Endometrium (tissue), 2 donors: ENCODE data around the gene C6orf47.
"Not testable (repeated sequence)": the region's sequence is repeated elsewhere in the genome, so short reads cannot be mapped to it uniquely, and the experiment has no call there.

ENCODE experiments used
- FAIRE-seq: peaks from 2 replicates; lab custom pipeline; 2012; peaks lifted over from hg19 to GRCh38; lab: Jason Lieb, UNC
- donor health status: control.
- donor health status: control.

Gene C6orf47, protein sequence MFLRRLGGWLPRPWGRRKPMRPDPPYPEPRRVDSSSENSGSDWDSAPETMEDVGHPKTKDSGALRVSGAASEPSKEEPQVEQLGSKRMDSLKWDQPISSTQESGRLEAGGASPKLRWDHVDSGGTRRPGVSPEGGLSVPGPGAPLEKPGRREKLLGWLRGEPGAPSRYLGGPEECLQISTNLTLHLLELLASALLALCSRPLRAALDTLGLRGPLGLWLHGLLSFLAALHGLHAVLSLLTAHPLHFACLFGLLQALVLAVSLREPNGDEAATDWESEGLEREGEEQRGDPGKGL

DNA sequence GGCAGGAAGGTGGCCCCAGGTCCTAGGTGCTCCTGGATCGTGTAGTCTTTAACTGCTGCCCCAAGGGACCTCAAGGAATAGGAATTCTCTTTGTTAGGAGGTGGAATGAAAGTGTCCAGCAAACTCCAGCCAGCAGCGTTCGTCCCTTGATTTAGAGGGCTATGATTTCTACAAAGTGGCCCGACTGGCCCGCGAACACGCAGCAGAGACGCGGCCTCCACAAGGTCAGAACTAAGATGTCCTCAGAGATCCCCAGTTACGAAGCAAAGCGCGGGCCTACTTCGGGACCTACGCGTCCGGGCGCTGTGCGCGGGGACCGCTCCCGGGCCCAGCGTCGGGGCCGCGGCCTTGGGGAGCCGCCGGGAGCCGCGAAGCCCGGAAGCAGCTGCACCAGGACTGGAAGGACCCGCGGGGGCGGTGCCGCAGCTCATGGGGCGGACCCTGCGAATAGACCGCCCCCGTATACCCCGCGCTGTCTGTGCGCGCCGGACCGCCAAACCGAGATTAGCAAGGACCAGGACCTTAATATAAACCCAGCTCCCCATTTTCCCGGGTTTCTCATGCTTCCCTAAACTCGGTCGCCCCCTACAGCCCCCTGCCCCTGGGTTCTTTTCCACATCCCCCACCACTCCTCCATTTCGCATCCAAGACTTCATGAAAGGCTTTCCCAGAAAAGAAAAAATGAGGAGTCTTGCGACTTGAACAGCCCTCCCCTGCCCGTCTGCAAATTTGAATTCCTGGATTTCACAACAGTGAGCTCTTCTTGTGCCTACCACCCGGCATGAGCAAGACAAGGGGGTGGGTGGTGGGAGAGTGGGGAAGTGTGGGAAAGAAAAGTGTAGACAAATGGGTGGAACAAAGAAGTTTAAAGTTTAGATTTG, at the start of gene C6orf47:
TSS of gene C6orf47 (minus strand) at position 398 of the 881 bp plus-strand sequence. CDS start 831 bp downstream, outside the sequence.
- FAIRE-seq, result no peak

DNA sequence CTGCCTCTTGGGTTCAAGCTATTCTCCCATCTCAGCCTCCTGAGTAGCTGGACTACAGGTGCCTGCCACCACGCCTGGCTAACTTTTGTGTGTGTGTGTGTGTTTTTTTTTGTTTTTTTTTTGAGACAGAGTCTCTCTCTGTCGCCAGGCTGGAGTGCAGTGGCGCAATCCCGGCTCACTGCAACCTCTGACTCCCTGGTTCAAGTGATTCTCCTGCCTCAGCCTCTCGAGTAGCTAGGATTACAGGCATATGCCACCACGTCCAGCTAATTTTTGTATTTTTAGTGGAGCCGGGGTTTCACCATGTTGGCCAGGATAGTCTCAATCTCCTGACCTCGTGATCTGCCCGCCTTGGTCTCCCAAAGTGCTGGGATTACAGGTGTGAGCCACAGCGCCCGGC, 48.6 kb upstream of the C6orf47 start:
- FAIRE-seq, result not testable (repeated sequence)

DNA sequence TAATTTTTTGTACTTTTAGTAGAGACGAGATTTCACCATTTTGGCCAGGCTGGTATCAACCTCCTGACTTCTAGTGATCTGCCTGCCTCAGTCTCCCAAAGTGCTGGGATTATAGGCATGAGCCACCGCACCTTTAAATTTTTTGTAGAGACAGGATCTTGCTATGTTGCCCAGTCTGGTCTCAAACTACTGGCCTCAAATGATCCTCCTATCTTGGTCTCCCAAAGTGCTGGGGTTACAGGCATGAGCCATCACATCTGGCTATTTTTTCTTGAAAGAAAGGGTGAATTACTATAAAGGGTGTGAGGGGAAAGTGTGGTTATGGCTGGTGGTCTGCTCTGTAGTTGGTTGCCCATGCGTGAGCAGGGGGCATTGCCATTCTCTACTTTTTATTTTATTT, 47.6 kb upstream of the C6orf47 start:
- no peak for FAIRE-seq

DNA sequence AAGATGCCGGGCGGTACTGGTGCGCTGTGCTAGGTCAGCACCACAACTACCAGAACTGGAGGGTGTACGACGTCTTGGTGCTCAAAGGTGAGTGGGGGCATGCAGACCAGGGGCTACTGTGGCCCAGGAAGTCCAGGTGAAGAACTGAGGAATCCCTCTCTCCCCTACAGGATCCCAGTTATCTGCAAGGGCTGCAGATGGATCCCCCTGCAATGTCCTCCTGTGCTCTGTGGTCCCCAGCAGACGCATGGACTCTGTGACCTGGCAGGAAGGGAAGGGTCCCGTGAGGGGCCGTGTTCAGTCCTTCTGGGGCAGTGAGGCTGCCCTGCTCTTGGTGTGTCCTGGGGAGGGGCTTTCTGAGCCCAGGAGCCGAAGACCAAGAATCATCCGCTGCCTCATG, 47.1 kb upstream of the C6orf47 start:
- no peak for FAIRE-seq

DNA sequence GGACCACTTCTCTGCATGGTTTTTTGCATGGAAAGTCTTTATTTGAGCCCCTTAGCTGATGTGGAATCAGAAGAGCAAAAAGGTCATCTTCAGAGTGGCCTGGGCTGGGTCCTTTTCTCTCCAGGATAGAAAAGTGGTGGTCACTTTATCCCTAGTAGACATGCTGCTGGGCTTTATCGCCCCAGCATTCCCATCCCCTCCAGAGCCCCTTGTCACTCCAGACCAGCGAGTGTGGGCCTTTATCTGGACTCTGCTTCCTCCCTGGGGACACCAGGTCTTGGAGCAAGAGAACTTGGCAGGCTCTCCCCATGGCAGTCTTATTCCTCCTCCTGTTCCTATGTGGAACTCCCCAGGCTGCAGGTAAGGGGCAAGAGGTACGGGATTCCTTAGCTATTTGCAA, 46.0 kb upstream of the C6orf47 start, which contains the start of gene LY6G6F:
TSS of gene LY6G6F (plus strand) at position 268 of the 400 bp plus-strand sequence. CDS start at position 309, 41 bp downstream.
- no peak for FAIRE-seq

DNA sequence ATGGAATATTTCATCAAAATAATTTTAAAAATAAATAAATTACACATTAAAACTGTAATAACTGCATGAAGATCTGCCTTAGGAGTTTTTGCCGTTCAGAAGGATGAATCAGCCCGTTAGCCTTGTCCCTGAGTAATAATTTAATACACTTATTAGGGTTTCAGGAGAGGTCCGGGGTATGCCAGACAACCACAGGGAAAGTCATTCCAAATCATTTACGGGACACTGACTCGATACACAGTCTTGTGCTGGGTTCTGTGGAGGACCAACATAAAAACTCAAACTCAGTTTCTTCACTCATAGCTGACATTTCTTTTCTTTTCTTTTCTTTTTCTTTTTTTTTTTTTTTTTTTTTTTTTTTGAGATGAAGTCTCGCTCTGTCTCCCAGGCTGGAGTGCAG, 45.4 kb upstream of the C6orf47 start:
- FAIRE-seq, result no peak

DNA sequence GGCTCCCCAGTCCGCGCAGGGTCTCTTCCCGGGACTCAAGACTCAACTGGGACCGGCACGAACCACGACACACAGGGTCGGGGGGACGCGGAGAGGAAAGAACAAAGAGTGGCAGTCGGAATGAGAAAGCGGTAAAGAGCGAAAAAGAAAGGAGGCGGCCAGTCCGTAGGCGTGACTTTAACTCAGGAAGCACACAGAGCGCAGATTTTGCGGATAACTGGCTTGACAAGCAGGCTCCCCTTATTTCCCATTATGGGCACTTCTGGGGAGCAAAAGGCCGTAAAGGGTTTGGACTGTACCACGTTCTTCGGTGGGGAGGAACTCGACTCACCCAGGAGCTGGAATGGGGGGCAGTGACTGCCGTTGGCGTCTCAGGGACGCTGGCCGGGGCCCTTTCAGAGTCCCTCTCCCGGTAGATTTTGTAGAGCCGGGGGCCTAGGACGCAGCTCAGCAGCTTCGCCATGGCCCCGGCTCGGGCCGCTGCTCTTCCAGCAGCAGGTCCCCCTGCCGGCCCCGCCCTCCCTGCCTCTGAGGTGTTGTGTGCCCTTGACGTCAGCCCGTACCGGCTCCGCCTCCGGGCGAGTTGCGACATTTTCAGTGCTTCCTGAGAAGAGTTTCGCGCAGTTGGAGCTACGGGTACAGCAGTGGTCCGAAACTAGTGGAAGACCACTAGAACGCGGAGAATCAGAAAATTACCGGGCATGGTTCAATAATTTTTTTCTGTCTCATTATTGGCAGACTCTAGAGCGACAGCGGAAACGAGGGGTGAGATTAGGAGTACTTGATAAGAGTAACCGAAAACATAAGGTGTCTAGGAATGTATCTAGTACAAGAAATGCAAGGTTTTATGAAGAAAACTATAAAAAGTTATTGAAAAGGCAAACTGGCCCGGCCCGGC, 42.5 kb upstream of the C6orf47 start, which contains the start of gene ABHD16A:
TSS of gene ABHD16A (minus strand) at position 506 of the 898 bp plus-strand sequence. CDS start at position 463, 43 bp downstream.
- peak; percentile 90 for FAIRE-seq

DNA sequence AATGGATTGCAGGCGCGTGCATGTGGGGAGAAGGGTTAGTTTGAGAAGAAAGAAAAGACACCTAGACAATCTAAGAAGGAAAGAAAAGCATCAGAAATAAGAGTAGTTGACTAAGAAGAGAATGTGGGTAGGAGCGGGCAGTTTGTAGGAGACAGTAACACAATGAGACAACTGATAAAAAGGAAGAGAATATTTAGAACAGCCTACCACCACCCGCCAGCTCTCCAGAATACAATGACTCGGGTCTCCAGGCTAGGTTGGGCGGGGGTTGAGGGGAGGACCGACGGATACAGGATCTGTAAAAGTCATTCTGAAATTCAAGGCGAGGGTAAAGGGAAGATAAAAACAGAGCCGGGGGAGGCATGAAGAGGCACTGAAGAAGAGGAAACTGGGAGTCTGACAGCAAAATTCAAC, 41.8 kb upstream of the C6orf47 start:
- FAIRE-seq, result no peak

DNA sequence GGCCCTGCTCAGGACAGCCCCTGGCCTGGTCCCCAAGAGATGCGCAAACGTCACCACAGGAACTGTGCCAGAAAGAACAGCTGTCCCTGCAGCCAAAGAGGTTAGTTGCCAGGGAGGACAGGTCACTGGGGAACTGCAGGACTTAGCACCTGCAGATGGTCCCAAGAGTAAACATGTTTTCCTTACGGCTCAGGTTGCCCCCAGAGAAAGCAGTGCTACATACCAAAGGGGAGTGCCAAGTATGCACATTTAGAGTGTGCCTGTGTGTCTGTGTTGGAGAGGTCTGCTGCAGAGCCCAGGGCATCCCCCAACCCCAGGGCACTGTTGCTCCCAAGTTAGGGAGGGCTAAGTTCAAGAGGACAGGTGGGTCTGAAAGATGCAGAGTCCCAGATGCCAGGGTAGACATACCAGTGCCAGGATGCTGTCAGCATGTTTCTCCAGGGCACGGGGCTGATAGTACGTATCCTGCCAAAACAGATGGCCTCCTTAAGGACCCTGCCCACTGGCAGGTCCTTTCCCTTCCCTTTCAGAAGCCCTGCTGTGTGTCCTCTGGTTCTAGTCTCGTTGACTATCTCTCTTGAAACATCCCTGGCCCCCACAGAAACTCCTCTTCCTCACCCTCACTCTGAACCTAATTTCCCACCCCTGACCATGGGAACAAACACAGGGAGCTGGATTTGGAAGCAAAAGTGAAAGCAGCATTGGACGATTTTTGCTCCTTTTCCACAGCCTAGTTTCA, 41.3 kb upstream of the C6orf47 start:
- no peak for FAIRE-seq

DNA sequence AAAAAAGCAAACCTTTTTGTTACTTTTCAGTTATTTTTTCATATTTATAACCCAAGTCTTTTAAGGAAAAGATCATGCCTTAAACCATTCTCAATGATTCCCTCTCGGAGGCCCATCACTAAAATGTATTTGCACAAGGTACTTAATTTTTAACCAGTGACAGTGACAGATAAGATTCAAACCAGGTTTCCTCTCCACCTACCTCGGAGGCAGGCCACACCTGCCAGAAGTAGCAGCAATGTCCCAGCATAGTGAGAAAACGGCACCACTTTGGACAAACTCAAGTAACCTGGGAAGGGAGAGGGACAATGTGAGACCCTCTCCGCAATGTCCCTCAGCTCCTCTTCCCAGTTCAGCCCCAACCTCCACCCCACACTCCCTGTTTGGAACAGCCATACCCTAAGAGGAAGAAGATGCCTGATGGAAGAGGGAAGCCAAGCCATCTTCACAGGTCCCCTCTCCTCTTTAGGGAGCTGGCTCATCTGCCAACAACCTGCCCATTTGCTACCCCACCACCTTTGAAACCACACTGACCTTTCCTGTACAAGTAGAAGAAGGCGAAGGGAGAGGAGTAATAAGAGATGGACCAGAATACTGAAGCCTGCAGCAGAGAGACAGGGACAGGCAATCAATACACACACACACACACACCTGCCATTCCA, 40.3 kb upstream of the C6orf47 start:
- no peak for FAIRE-seq

DNA sequence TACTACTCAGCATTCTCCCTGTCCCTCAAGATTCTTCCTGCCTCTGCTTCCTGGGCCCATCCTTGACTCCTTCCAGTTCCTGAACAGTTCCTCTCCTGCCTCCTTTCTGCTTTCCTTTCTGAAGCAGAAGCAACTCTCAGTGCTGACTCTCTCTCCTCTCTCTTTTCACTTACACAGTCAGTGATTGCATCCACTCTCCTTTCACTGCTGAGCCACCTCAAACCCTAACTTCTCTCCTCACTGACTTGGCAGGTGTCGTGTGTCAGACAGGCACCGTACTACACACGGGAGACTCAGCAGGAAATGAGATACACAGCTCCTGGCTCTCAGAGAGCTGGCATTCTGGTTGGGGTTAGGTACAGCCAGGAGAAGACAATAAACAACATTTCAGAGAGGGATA, 37.0 kb upstream of the C6orf47 start:
- no peak for FAIRE-seq

DNA sequence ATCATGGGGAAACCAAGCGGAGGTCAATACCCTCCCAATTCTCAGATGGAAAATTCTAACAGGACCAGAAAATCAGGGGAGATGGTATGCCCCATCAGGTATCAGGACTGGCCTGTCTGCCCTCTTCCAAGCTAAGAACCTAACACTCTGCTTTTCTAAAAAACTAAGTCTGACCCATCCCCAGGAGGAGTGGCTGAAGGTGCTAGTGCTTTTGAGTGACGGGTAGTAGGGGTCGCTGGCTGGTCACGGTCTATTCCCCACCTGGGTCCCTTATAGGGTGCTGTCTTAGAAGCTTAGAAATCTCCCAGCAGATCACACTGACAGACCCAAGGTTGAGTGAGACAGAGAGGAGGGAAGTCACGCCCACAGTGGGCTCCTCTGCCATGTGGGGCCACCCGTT, 33.0 kb upstream of the C6orf47 start:
- FAIRE-seq, result no peak

DNA sequence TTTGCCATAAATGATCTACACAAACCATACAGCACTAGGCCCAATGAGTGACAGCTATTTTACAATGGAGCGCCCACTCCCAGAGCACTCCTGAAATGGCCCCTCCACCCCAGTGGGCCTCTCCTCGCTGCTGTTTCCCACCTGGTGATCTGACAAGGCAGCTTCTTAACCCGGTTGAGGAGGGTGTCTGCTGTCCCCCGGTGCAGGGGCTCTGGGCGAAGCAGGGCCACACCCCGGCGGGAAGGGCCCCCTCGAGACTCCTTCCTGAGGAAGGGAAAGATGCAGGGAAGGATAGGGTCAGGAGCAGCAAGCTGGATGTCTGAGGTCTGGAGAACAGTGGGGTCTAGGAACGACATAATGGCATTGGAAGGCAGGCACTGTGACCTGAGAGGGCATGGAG, 32.3 kb upstream of the C6orf47 start:
- no peak for FAIRE-seq

DNA sequence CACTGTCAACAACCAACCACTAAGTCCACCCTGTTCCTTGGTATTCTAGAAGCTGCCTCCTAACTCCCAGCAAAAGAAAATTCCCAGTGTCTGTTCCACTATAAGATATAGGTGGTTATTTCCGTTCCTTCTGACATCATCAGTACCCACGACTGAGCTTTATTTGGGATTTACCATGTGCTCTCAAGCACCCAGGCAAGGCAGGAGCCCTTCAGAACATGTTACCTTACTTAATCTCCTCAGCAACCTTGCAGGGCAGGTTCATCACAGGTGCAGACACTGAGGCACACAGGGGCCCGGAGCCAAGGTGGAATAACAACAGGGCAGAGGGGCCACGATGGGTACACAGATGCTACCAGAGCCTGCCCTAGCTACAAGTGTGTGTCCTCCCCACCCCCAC, 31.8 kb upstream of the C6orf47 start:
- FAIRE-seq, result no peak

DNA sequence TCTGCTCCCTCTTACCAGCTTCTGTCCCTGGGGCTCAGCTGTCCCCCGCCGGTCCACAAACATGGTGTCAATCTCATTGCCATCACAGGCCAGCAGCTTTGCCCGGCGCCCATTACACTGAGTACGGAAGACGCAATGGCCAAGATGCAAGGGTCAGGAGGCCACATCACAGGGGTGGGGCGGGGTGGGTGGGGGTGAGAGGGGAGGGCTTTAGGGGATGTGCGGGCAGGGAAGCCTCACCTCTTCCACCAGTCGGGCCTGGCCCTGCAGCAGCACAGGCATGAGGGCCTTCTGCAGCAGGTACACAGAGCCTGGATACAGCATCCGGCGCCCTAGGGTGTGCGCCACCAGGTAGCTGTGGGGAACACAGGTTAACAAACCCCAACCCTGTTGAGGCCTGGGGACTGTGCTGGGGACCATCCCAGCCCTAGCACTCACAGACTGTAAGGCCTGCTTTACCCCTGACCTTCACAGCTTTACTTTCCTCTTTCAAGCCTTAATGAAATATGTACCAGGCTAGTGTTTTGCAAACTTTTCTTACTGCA, 31.1 kb upstream of the C6orf47 start:
- FAIRE-seq, result no peak

DNA sequence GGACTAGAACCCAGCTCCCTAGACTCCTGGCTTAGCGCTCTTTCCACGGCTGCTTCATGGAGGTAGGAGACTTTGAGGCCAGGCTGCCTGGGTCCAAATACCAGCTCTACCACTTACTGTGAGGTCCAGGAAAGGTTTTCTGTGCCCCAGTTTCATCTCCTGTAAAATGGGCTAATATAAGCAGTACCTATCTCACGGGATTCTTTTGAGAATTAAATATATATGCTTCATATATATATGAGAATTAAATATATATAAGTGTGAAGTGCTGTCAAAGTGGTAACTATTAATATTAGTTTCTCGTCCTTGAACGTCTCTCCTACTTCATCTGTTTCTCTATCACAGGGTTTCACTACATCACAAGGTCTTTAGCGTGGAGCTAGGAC, 30.5 kb upstream of the C6orf47 start:
- FAIRE-seq, result no peak

DNA sequence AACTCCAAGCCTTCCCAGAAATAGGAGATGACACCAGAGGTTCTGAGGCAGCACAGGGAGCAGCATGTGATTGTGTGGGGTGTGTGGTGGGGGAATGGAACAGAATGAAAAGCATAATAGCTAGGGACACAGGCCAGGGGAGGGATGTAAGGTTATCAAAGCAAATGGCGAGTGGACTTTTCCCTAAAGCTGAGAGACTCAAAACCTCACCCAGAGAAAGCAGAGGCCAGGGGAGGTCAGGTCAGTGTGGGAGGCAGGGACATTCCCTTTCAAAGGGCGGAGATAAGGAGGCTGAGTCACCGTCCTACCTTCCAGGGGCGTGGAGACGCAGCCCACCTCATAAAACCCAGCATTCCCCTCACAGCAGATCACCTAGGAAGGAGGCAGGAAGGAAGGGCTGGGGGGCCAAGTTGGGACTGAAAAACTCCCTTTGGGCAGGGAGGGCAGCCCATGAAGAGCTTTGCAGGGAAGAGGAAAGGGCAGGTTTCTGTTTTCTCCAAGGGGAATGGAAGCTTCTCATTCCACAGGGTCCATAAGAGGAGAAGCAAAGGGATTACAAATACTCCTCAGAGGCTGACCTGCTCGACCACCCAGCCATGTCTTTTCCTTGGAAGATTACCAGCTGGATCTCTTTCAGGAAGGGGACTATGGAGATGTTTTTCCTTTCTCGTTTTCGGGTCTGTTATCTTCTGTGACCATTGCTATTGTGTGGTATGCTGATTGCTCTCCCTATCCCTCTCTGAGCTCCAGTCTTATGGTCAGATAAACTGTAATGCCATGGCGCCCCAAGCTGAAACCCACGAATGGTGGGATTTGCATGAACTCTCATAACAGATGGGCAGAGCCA, 29.9 kb upstream of the C6orf47 start:
- FAIRE-seq, result no peak

DNA sequence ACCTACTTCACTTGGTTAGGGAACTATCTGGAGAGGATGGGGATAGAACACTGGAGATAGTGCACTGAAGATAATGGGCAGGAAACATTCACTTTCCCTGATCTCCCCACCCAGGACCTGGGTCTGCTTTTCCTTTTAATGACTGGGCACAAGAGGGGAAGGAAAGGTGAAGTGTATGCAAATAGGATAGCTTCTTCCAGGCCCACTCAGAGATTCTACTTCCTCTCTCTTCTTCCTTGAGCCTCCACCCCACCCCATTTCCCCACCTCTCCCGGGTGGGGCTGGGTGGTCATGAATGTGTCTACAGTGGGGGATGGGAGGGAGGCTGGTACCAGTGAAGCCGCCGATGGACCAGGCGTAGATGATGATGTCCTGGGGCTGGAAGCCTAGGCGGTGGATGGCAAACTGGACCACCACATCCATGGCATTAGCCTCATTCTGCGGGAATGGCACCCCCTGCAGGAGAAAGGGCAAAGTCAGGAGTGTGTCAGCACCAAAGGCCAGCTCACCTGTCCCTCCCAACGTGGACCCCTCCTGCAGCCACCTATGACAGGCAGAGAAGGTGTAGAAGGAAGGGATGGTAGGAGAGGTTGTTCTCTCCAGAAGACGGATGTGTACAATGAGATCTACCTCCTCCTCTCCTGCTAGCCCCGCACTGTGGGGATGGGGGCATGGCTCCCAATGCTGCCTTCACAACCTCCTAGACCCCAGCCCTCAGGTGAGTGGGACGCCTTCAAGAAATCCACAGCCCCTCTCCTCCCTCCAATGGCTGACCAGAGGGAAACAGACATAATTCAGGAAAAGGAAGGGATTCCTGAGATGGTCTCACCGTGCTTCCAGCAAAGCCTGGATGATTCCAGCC, 28.9 kb upstream of the C6orf47 start:
- no peak for FAIRE-seq
